Choroid plexus epithelial cell (primary cell): ENCODE measurements around the gene PEAK3.

Experiments used
- DNase-seq: peaks from one replicate; pipeline ENCODE4 v3.0.0-alpha.2; 2010; ENCODE audit warnings: low read depth
- H3K4me3 ChIP-seq: 2 replicates; pipeline ENCODE4 v1.5.1; 2011; ENCODE audit warnings: low read depth, mild to moderate bottlenecking, control low read depth, low read length, moderate library complexity
- CTCF ChIP-seq: conservative IDR thresholded peaks from 2 replicates; pipeline ENCODE4 v1.5.1; 2011; ENCODE audit warnings: low read depth, mild to moderate bottlenecking, control low read depth, inconsistent platforms, low read length, moderate library complexity

PEAK3 gene

GRCh38 chr19:2243274-2244124 is 38.5 kb downstream of the PEAK3 start:
- no peak overlapping the region for H3K4me3 ChIP-seq
- DNase-seq: no peak
- no peak for TF ChIP-seq CTCF

- no peak for TF ChIP-seq CTCF
- DNase-seq: no peak
- no peak overlapping the region for H3K4me3 ChIP-seq
Observed at GRCh38 chr19:2242816-2243215, 39.2 kb downstream of the PEAK3 start.

GRCh38 chr19:2242092-2242537 is 39.9 kb downstream of the PEAK3 start:
- DNase-seq: no peak
- no peak overlapping the region for H3K4me3 ChIP-seq
- no peak for TF ChIP-seq CTCF

GRCh38 chr19:2240881-2241760 is 40.9 kb downstream of the PEAK3 start:
- H3K4me3 ChIP-seq: no peak overlapping the region
- no peak for TF ChIP-seq CTCF
- DNase-seq: no peak

GRCh38 chr19:2239771-2240770 is 41.9 kb downstream of the PEAK3 start:
- no peak for TF ChIP-seq CTCF
- DNase-seq: peak; percentile 53
- H3K4me3 ChIP-seq: peak overlapping the region; percentile 59

- peak overlapping the region; percentile 59 for H3K4me3 ChIP-seq
- no peak for DNase-seq
- TF ChIP-seq CTCF: no peak
Observed at GRCh38 chr19:2239173-2239572, 42.8 kb downstream of the PEAK3 start.
